ENCODE data around the gene INKA2.
A peak's percentile ranks its signal among the peaks of the same experiment; 100 is the strongest.

INKA2 gene

DNA sequence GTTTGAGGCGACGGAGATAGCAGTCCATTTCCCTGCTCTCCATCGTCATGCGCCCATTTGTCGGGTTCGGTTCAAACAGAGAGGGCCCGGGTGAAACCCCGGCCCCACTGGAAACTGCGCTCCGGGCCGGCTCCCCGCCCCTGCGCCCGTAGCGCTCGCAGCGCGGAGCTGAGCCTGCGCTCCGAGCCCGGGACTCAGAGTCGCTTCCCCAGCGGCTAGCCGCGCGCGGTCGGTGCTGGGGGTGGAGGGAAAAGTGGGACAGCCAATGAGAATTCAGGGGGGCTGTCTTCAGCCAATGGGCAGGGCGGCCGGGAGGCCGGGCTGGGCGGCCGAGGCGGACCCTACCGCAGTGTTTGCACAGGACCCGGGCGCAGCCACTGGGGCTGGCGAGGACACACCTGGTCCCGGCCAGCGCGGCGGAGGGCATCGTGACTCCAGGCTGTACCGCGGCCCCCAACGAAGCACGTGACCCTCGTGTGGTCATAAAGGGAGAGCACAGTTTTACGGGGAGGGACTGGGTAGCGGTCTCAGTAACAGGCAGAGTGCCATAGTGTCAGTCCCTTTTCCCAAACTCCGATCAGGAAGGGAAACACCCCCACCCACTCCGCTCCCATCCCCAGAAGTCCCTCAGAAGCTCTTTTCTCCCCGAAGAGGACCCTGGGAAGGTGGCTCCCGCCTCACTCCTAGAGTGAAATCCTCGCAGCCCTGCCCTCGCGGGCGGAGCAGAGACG, at the start of gene INKA2:
INKA2 (minus strand) TSS at position 202 of the 731 bp plus-strand sequence; CDS start at position 49, 153 bp downstream.
- H3K27ac ChIP-seq (ENCODE audit: low read depth, low read length), result peak within 1 kb of the TSS; percentile 79
- peaks cover 34% of the 10 kb centered on the region for H3K4me1 ChIP-seq (ENCODE audit: control insufficient read depth, insufficient read depth, low read length)
- H3K9ac ChIP-seq (ENCODE audit: low read depth, low read length), result peak within 1 kb of the TSS; percentile 61
- peaks cover 7% of the 10 kb centered on the region; the same call in 1 of the 2 replicates for H3K27me3 ChIP-seq (ENCODE audit: control insufficient read depth, insufficient read depth, low read length)
- no peaks in the 10 kb centered on the region for H3K9me3 ChIP-seq (ENCODE audit: control insufficient read depth, insufficient read depth, low read length)
- H3K36me3 ChIP-seq (ENCODE audit: control insufficient read depth, insufficient read depth, low read length), result 0 out of 2 replicates have a peak, but pooled peaks cover 7% of the 10 kb centered on the region
- H3K4me3 ChIP-seq (ENCODE audit: low read depth, low read length), result peak within 1 kb of the TSS; percentile 90

- no peaks in the 10 kb centered on the region for H3K4me1 ChIP-seq (ENCODE audit: control insufficient read depth, insufficient read depth, low read length)
- no peaks in the 10 kb centered on the region for H3K27me3 ChIP-seq (ENCODE audit: control insufficient read depth, insufficient read depth, low read length)
- H3K4me3 ChIP-seq (ENCODE audit: low read depth, low read length), result no peak overlapping the region
- no peak overlapping the region for H3K9ac ChIP-seq (ENCODE audit: low read depth, low read length)
- H3K36me3 ChIP-seq (ENCODE audit: control insufficient read depth, insufficient read depth, low read length), result no peaks in the 10 kb centered on the region
- no peaks in the 10 kb centered on the region for H3K9me3 ChIP-seq (ENCODE audit: control insufficient read depth, insufficient read depth, low read length)
- H3K27ac ChIP-seq (ENCODE audit: low read depth, low read length), result no peak overlapping the region
Measured at GRCh38 chr1:111786669-111787207, 47.5 kb upstream of the INKA2 start.

DNA sequence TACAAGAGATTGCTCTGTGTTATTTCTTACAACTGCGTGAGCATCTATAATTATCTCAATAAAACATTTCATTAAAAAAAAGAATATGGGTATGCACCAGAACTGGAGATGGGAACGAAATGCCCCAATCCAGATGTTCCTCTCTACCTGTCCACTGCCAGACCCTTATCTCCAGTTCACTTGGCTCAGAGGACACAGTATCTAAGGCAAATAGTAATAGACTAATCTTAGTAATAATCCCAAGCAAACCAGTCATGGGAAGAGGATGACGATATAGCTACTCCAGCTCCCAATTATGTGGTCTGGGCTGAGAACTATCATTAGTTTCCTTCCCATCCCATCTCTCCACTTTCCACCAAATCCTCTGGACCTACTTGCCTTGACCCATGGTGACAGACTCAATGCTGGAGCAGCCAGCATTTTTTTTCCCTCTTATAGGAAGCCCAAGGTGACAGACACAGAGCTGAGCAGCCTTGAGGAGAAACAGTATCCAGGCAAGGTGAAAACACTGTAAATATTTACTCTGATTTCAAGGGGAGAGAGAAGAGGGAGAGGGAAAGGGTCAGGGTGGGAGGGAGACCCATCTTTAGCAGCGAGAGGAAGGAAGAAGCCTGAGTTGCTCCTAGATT, 45.2 kb upstream of the INKA2 start:
- no peak overlapping the region for H3K9ac ChIP-seq (ENCODE audit: low read depth, low read length)
- no peaks in the 10 kb centered on the region for H3K27me3 ChIP-seq (ENCODE audit: control insufficient read depth, insufficient read depth, low read length)
- H3K27ac ChIP-seq (ENCODE audit: low read depth, low read length), result no peak overlapping the region

GRCh38 chr1:111779546-111779945, 40.4 kb upstream of the INKA2 start:
- H3K4me1 ChIP-seq (ENCODE audit: control insufficient read depth, insufficient read depth, low read length), result peaks cover 11% of the 10 kb centered on the region; the same call in 1 of the 2 replicates

More for the DNA sequence above, 45.2 kb upstream of the INKA2 start:
- H3K9me3 ChIP-seq (ENCODE audit: control insufficient read depth, insufficient read depth, low read length), result no peaks in the 10 kb centered on the region
- H3K4me3 ChIP-seq (ENCODE audit: low read depth, low read length), result no peak overlapping the region
- H3K36me3 ChIP-seq (ENCODE audit: control insufficient read depth, insufficient read depth, low read length), result no peaks in the 10 kb centered on the region
- no peaks in the 10 kb centered on the region for H3K4me1 ChIP-seq (ENCODE audit: control insufficient read depth, insufficient read depth, low read length)

DNA sequence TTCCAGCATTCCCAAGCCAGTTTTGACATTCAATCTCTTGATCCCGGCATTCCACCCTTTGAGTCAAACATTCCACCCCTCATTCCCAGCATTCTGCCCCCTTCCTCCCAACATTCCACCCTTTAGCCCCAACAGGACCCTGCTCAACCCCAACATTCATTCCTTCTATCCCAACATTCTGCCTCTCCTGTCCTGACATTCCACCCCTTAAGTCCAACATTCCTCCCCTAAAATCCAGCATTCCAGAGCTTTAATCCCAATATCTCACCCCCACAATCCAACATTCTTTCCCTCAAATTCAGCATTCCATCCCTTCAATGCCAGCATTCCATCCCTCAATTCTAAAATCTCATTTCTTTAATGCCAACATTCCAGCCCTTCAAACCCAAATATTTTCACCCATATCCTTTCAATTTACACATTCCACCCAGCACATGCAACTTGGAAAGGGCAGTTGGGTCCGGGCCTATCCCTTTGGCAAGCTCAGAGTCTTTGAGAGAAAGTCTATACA, 39.4 kb upstream of the INKA2 start:
- Histone ChIP-seq H3K4me3 (ENCODE audit: low read depth, low read length) (no peak overlapping the region), H3K27me3 (ENCODE audit: control insufficient read depth, insufficient read depth, low read length) (no peaks in the 10 kb centered on the region), H3K36me3 (ENCODE audit: control insufficient read depth, insufficient read depth, low read length) (no peaks in the 10 kb centered on the region), H3K4me1 (ENCODE audit: control insufficient read depth, insufficient read depth, low read length) (peaks cover 11% of the 10 kb centered on the region; the same call in 1 of the 2 replicates), H3K9me3 (ENCODE audit: control insufficient read depth, insufficient read depth, low read length) (no peaks in the 10 kb centered on the region), H3K9ac (ENCODE audit: low read depth, low read length) (no peak overlapping the region), H3K27ac (ENCODE audit: low read depth, low read length) (no peak overlapping the region)

More at GRCh38 chr1:111779546-111779945, 40.4 kb upstream of the INKA2 start:
- Histone ChIP-seq H3K27me3 (ENCODE audit: control insufficient read depth, insufficient read depth, low read length) (no peaks in the 10 kb centered on the region), H3K4me3 (ENCODE audit: low read depth, low read length) (no peak overlapping the region), H3K36me3 (ENCODE audit: control insufficient read depth, insufficient read depth, low read length) (no peaks in the 10 kb centered on the region), H3K27ac (ENCODE audit: low read depth, low read length) (no peak overlapping the region), H3K9me3 (ENCODE audit: control insufficient read depth, insufficient read depth, low read length) (no peaks in the 10 kb centered on the region), H3K9ac (ENCODE audit: low read depth, low read length) (no peak overlapping the region)

DNA sequence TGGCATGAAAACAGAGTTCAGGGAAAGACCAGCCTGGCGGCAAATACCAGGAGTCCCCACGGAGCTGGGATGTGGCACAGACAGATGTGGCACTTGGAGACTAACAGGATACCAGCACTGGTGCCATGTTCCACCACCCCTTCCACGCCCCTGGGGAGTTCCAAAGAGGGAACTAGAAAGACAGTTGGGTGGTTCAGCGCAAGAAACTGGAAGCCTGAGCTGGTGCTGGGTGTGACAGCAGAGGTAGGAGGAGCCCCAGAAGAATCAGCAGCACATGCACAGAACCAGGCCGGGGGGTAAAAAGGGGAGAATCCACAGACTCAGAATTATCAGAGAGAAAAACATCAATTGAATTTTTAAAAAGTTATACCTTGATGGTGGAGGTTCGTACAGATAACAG, 38.9 kb upstream of the INKA2 start:
- no peak overlapping the region for H3K9ac ChIP-seq (ENCODE audit: low read depth, low read length)
- no peaks in the 10 kb centered on the region for H3K27me3 ChIP-seq (ENCODE audit: control insufficient read depth, insufficient read depth, low read length)
- no peak overlapping the region for H3K4me3 ChIP-seq (ENCODE audit: low read depth, low read length)
- H3K9me3 ChIP-seq (ENCODE audit: control insufficient read depth, insufficient read depth, low read length), result no peaks in the 10 kb centered on the region
- H3K36me3 ChIP-seq (ENCODE audit: control insufficient read depth, insufficient read depth, low read length), result no peaks in the 10 kb centered on the region
- H3K27ac ChIP-seq (ENCODE audit: low read depth, low read length), result no peak overlapping the region
- peaks cover 11% of the 10 kb centered on the region; the same call in 1 of the 2 replicates for H3K4me1 ChIP-seq (ENCODE audit: control insufficient read depth, insufficient read depth, low read length)

DNA sequence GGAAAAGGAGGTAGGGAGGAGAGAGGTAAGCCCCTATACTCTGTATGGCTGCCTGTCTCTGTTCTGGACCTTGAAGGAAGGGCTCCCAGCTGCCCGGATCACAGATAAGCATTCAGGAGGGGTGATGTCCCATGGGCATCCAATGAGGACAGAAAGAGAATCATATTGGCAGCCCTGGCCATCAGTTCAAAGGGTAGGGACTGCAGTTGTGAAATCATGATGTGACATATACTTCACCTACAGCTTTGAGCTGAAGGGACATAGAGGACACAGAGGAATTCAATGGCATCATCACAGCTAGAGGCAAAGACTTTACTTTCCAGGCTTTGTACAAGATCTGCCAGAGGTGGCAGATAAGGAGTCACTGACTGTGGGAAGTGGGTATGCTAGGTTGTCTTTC, 38.1 kb upstream of the INKA2 start:
- no peaks in the 10 kb centered on the region for H3K27me3 ChIP-seq (ENCODE audit: control insufficient read depth, insufficient read depth, low read length)
- H3K9me3 ChIP-seq (ENCODE audit: control insufficient read depth, insufficient read depth, low read length), result no peaks in the 10 kb centered on the region
- H3K36me3 ChIP-seq (ENCODE audit: control insufficient read depth, insufficient read depth, low read length), result no peaks in the 10 kb centered on the region
- H3K27ac ChIP-seq (ENCODE audit: low read depth, low read length), result no peak overlapping the region
- H3K4me3 ChIP-seq (ENCODE audit: low read depth, low read length), result no peak overlapping the region
- no peak overlapping the region for H3K9ac ChIP-seq (ENCODE audit: low read depth, low read length)
- peaks cover 11% of the 10 kb centered on the region; the same call in 1 of the 2 replicates for H3K4me1 ChIP-seq (ENCODE audit: control insufficient read depth, insufficient read depth, low read length)

GRCh38 chr1:111776861-111777260, 37.7 kb upstream of the INKA2 start:
- H3K36me3 ChIP-seq (ENCODE audit: control insufficient read depth, insufficient read depth, low read length), result no peaks in the 10 kb centered on the region
- no peak overlapping the region for H3K27ac ChIP-seq (ENCODE audit: low read depth, low read length)
- H3K9ac ChIP-seq (ENCODE audit: low read depth, low read length), result no peak overlapping the region
- H3K4me1 ChIP-seq (ENCODE audit: control insufficient read depth, insufficient read depth, low read length), result peaks cover 11% of the 10 kb centered on the region; the same call in 1 of the 2 replicates
- H3K27me3 ChIP-seq (ENCODE audit: control insufficient read depth, insufficient read depth, low read length), result no peaks in the 10 kb centered on the region
- H3K9me3 ChIP-seq (ENCODE audit: control insufficient read depth, insufficient read depth, low read length), result no peaks in the 10 kb centered on the region
- H3K4me3 ChIP-seq (ENCODE audit: low read depth, low read length), result no peak overlapping the region

DNA sequence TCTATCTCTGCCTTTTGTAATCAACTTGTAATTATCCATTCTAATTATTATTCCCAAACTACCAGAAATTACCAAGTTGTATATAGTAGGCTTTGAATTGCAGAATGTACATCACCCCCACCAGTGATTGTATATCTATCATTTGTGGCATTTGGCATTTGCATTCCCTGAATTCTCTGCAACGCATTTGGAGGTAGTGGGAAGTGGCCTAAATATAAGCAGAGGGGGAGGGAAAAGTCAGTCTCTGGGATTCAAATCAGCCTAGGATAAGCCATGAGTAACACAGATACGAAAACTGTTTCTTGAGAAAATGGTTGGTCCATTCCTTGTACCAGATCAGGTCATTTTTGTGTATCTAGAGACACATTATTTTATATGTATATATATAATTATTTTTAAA, 37.2 kb upstream of the INKA2 start:
- Histone ChIP-seq H3K4me1 (ENCODE audit: control insufficient read depth, insufficient read depth, low read length) (peaks cover 11% of the 10 kb centered on the region; the same call in 1 of the 2 replicates), H3K27me3 (ENCODE audit: control insufficient read depth, insufficient read depth, low read length) (no peaks in the 10 kb centered on the region), H3K9ac (ENCODE audit: low read depth, low read length) (no peak overlapping the region), H3K4me3 (ENCODE audit: low read depth, low read length) (no peak overlapping the region), H3K9me3 (ENCODE audit: control insufficient read depth, insufficient read depth, low read length) (no peaks in the 10 kb centered on the region), H3K36me3 (ENCODE audit: control insufficient read depth, insufficient read depth, low read length) (no peaks in the 10 kb centered on the region), H3K27ac (ENCODE audit: low read depth, low read length) (no peak overlapping the region)

- Histone ChIP-seq H3K9ac (ENCODE audit: low read depth, low read length) (no peak overlapping the region), H3K27me3 (ENCODE audit: control insufficient read depth, insufficient read depth, low read length) (no peaks in the 10 kb centered on the region), H3K4me3 (ENCODE audit: low read depth, low read length) (no peak overlapping the region), H3K4me1 (ENCODE audit: control insufficient read depth, insufficient read depth, low read length) (peaks cover 11% of the 10 kb centered on the region; the same call in 1 of the 2 replicates), H3K27ac (ENCODE audit: low read depth, low read length) (no peak overlapping the region), H3K36me3 (ENCODE audit: control insufficient read depth, insufficient read depth, low read length) (no peaks in the 10 kb centered on the region), H3K9me3 (ENCODE audit: control insufficient read depth, insufficient read depth, low read length) (no peaks in the 10 kb centered on the region)
Measured at GRCh38 chr1:111775966-111776365, 36.8 kb upstream of the INKA2 start.

- H3K36me3 ChIP-seq (ENCODE audit: control insufficient read depth, insufficient read depth, low read length), result peaks cover 32% of the 10 kb centered on the region
- H3K27ac ChIP-seq (ENCODE audit: low read depth, low read length), result no peak overlapping the region
- no peaks in the 10 kb centered on the region for H3K27me3 ChIP-seq (ENCODE audit: control insufficient read depth, insufficient read depth, low read length)
- no peak overlapping the region for H3K9ac ChIP-seq (ENCODE audit: low read depth, low read length)
- no peaks in the 10 kb centered on the region for H3K9me3 ChIP-seq (ENCODE audit: control insufficient read depth, insufficient read depth, low read length)
- no peaks in the 10 kb centered on the region for H3K4me1 ChIP-seq (ENCODE audit: control insufficient read depth, insufficient read depth, low read length)
- H3K4me3 ChIP-seq (ENCODE audit: low read depth, low read length), result no peak overlapping the region
Measured at GRCh38 chr1:111770916-111771315, 31.7 kb upstream of the INKA2 start.

All from HUES48 (cell line).